Endothelial cell of umbilical vein (primary cell): ENCODE measurements around the gene NDUFA13.

Source experiments
- EZH2 ChIP-seq: IDR thresholded peaks from 2 replicates; pipeline ENCODE4 v1.6.1; 2012; ENCODE audit warnings: borderline replicate concordance, low read depth, mild to moderate bottlenecking, moderate library complexity, low read length, inconsistent platforms; ENCODE audit not compliant: severe bottlenecking
- FOS ChIP-seq: IDR thresholded peaks from 2 replicates; pipeline ENCODE4 v1.6.1; 2011; ENCODE audit warnings: mild to moderate bottlenecking, low read length, moderate library complexity, borderline replicate concordance; ENCODE audit not compliant: insufficient read depth
- GATA2 ChIP-seq: IDR thresholded peaks from 2 replicates; pipeline ENCODE4 v1.7.0; 2011; ENCODE audit warnings: low read depth, mild to moderate bottlenecking, moderate library complexity, mixed read lengths, low read length; ENCODE audit not compliant: insufficient read length, insufficient read depth
- JUN ChIP-seq: IDR thresholded peaks from 2 replicates; pipeline ENCODE4 v1.6.1; 2011; ENCODE audit warnings: borderline replicate concordance, low read depth; ENCODE audit not compliant: insufficient read length, insufficient read depth
- MAX ChIP-seq: IDR thresholded peaks from 2 replicates; pipeline ENCODE4 v1.6.1; 2011; ENCODE audit not compliant: insufficient read depth, insufficient read length
- POLR2A ChIP-seq: IDR thresholded peaks from 2 replicates; pipeline ENCODE4 v1.6.1; 2012; ENCODE audit warnings: low read depth, mild to moderate bottlenecking, control low read depth, low read length
- POLR2AphosphoS5 ChIP-seq: IDR thresholded peaks from 2 replicates; pipeline ENCODE4 v1.6.1; 2012; ENCODE audit warnings: low read depth, mild to moderate bottlenecking, control low read depth, low read length, moderate library complexity; ENCODE audit not compliant: insufficient read depth
- TF ChIP-seq, protein P1 (sequence below), 2 donors: IDR thresholded peaks; 1 replicate in 1 of 2; 2 replicates in 1 of 2; pipeline ENCODE4 v1.5.1; 2011; ENCODE audit warnings: low read length in 2 of 2, mild to moderate bottlenecking in 2 of 2, moderate library complexity in 2 of 2, control low read depth in 1 of 2, inconsistent platforms in 1 of 2, low read depth in 1 of 2; ENCODE audit not compliant: insufficient read depth in 1 of 2; ENCODE audit errors: extremely low read depth in 1 of 2

DNA sequence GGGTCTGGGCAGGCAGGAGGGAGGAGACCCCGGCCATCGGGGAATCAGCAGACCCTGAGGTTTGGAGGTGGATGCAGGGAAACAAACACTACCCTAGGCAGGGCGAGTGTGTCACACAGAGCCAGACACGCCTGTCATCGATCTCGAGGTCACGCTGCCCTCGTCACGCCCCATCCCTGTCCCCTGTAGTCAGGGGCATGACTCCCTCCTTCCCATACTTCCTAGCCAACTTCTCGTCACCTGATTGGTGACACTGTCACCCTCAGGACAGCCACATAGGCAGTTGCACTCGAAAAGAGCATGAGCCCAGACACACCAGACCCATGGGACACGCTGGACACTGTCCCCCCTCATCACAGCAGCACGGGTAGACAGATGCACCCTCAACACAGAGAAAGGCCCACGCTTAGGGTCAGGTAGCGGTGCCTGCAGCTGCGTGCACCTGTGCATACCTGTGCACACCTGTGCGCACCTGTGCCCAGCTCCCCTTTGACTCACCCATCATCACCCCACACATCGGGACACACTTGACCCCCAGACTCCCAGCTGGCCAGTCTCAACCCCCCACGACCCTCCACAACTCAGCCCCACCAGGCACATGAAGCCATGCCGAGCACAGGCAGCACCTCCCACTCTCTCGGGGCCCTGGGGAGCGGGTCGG, 33.9 kb downstream of the NDUFA13 start:
- TF ChIP-seq JUN: no peak
- no peak for TF ChIP-seq EZH2
- TF ChIP-seq, protein P1, sequence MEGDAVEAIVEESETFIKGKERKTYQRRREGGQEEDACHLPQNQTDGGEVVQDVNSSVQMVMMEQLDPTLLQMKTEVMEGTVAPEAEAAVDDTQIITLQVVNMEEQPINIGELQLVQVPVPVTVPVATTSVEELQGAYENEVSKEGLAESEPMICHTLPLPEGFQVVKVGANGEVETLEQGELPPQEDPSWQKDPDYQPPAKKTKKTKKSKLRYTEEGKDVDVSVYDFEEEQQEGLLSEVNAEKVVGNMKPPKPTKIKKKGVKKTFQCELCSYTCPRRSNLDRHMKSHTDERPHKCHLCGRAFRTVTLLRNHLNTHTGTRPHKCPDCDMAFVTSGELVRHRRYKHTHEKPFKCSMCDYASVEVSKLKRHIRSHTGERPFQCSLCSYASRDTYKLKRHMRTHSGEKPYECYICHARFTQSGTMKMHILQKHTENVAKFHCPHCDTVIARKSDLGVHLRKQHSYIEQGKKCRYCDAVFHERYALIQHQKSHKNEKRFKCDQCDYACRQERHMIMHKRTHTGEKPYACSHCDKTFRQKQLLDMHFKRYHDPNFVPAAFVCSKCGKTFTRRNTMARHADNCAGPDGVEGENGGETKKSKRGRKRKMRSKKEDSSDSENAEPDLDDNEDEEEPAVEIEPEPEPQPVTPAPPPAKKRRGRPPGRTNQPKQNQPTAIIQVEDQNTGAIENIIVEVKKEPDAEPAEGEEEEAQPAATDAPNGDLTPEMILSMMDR (IDR thresholded peaks at IDR 0.05; ENCODE audit: extremely low read depth in 1 of 2, insufficient read depth in 1 of 2, low read depth in 1 of 2, low read length in 2 of 2): no peak
- TF ChIP-seq GATA2: no peak
- no peak for TF ChIP-seq POLR2A
- TF ChIP-seq MAX: no peak
- no peak for TF ChIP-seq POLR2AphosphoS5
- no peak for TF ChIP-seq FOS
